ENCODE results near the gene HIVEP2. TPM values are rescaled to one million over a fixed set of nuclear protein-coding genes. Genes with fewer than 3 reads are reported as not detected.

Gene HIVEP2
- total RNA-seq, 1 donor: 28.9 TPM

DNA sequence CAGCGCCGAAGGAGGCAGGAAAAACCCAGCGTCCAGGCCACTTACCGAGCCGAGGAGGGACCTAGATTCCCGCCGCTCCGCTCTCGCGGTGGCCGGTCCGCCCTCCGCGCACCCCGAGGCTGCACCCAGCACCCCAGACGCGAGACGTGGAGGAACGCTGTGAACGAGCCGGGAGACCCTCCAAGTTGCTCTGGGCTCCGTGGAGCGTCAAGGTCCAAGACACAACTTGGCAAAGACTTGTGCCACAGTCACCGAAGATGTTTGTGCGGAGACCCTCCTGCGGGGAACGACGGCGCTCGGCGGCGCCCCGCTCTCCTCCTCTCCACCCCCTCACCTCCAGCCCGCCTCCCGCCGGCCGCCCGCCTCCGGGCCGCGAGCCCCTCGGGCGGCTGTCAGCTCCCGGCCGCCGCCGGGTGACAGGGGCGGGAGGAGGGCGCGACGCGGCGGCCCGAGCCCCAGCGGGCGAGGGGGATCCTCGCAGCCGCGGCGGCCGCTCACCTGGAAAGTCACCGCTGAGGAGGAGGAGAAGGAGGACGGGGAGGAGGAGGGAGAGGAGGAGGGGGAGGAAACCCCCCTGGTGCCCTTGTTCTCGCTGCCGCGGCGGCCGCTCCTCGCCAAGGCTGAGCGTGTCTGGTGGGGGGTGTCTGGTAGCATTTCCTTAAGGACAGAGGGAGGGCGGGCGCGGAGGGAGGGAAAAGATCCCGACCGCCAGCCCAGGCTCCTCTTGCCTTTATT lies 637 bp upstream of the HIVEP2 start:
- H3K4me3 ChIP-seq (ENCODE audit: low read depth, low read length): peak overlapping the region; percentile 88
- TF ChIP-seq, protein P1, sequence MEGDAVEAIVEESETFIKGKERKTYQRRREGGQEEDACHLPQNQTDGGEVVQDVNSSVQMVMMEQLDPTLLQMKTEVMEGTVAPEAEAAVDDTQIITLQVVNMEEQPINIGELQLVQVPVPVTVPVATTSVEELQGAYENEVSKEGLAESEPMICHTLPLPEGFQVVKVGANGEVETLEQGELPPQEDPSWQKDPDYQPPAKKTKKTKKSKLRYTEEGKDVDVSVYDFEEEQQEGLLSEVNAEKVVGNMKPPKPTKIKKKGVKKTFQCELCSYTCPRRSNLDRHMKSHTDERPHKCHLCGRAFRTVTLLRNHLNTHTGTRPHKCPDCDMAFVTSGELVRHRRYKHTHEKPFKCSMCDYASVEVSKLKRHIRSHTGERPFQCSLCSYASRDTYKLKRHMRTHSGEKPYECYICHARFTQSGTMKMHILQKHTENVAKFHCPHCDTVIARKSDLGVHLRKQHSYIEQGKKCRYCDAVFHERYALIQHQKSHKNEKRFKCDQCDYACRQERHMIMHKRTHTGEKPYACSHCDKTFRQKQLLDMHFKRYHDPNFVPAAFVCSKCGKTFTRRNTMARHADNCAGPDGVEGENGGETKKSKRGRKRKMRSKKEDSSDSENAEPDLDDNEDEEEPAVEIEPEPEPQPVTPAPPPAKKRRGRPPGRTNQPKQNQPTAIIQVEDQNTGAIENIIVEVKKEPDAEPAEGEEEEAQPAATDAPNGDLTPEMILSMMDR (IDR thresholded peaks at IDR 0.05; ENCODE audit: insufficient read depth, low read depth, low read length): no peak
- DNase-seq (ENCODE audit: low read depth): no peak

- peak overlapping the region; percentile 88 for H3K4me3 ChIP-seq (ENCODE audit: low read depth, low read length)
- DNase-seq (ENCODE audit: low read depth): peak; percentile 96
- TF ChIP-seq, protein P1 (IDR thresholded peaks at IDR 0.05; ENCODE audit: insufficient read depth, low read depth, low read length): no peak
These were observed 590 bp downstream of the HIVEP2 start for GRCh38 chr6:142944124-142945048.

- TF ChIP-seq, protein P1 (IDR thresholded peaks at IDR 0.05; ENCODE audit: insufficient read depth, low read depth, low read length): no peak
- H3K4me3 ChIP-seq (ENCODE audit: low read depth, low read length): peak overlapping the region; percentile 88
- DNase-seq (ENCODE audit: low read depth): peak; percentile 65
These were observed 1.3 kb downstream of the HIVEP2 start for GRCh38 chr6:142943711-142944123.

GRCh38 chr6:142942805-142943227 lies 2.2 kb downstream of the HIVEP2 start:
- H3K4me3 ChIP-seq (ENCODE audit: low read depth, low read length): no peak overlapping the region

DNA sequence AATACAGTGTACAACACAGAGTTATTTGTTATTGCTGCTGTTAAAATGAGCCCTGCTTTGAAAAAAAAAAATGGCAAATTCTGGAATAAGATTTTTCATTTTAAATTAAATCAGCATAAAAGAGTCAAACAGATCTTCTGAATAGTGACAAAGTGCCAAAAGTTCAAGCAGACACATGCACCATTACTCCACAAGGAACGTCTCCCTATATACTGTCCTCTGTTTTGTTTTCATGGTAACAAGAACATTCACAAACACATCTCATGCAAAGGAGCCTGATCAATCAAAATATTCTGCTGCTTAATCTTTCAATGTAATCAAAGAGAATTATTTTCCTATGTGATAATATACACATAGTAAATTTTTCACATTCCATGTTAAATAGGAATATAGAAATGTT lies 2.7 kb downstream of the HIVEP2 start:
- DNase-seq (ENCODE audit: low read depth): no peak
- TF ChIP-seq, protein P1 (IDR thresholded peaks at IDR 0.05; ENCODE audit: insufficient read depth, low read depth, low read length): no peak
- no peak overlapping the region for H3K4me3 ChIP-seq (ENCODE audit: low read depth, low read length)

More at GRCh38 chr6:142942805-142943227, 2.2 kb downstream of the HIVEP2 start:
- DNase-seq (ENCODE audit: low read depth): peak; percentile 50
- TF ChIP-seq, protein P1 (IDR thresholded peaks at IDR 0.05; ENCODE audit: insufficient read depth, low read depth, low read length): peak; percentile 49

DNA sequence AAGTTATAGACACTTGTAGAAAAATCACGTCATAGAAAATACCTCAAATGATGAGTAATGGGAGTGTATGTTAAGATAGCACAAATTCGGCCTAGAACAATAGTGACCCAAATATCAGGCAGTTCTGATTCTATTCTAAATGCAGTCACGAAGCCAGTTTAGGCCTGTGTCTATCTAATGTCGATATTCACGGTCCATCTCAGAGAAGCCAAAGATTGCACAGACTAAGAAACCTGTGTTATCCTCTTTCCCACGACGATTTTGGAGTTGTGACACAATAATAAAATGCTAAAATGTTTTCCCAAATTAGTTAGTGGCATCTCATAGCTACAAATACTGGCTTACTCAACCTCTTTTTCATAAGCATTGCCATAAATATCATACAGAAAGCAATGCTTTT lies 4.0 kb downstream of the HIVEP2 start:
- no peak for DNase-seq (ENCODE audit: low read depth)
- TF ChIP-seq, protein P1 (IDR thresholded peaks at IDR 0.05; ENCODE audit: insufficient read depth, low read depth, low read length): no peak
- H3K4me3 ChIP-seq (ENCODE audit: low read depth, low read length): no peak overlapping the region
